Stomach (tissue), 4 donors: ENCODE measurements around the gene TAC3.

Source experiments
- CTCF ChIP-seq, 7 experiments: fragments of 450-650 bp in 4 of 7; fragments of 200-600 bp in 3 of 7; sonication (generic) in 3 of 7; IDR thresholded peaks; one replicate each; pipeline ENCODE4 v1.5.1; 2016 to 2019; ENCODE audit warnings: antibody characterized with exemption in 7 of 7, control low read depth in 2 of 7, mild to moderate bottlenecking in 1 of 7
- EP300 ChIP-seq: sonication (generic); formaldehyde crosslinking; IDR thresholded peaks from one replicate; pipeline ENCODE4 v1.6.1; 2017; ENCODE audit warnings: antibody characterized with exemption
- POLR2A ChIP-seq, 4 donors: fragments of 450-650 bp; IDR thresholded peaks; one replicate each; pipeline ENCODE4 v1.6.1; 2016; ENCODE audit warnings: antibody characterized with exemption in 4 of 4, control low read depth in 2 of 4, mild to moderate bottlenecking in 1 of 4, moderate library complexity in 1 of 4
- POLR2AphosphoS5 ChIP-seq, 3 donors: sonication (generic); formaldehyde crosslinking; IDR thresholded peaks; one replicate each; pipeline ENCODE4 v1.6.1; 2016; ENCODE audit warnings: antibody characterized with exemption in 3 of 3

GRCh38 chr12:57044889-57045288 is 28.6 kb upstream of the TAC3 start:
- TF ChIP-seq POLR2A (IDR thresholded peaks at IDR 0.05) (no peak), CTCF (IDR thresholded peaks at IDR 0.05) (no peak), POLR2AphosphoS5 (IDR thresholded peaks at IDR 0.05) (no peak), EP300 (no peak)
